Stimulated activated naive CD4-positive, alpha-beta T cell (primary cell): ENCODE data around the gene EVPL.
"Not testable (repeated sequence)": the region's sequence is repeated elsewhere in the genome, so short reads cannot be mapped to it uniquely, and the experiment has no call there.

Experiments used
- DNase-seq, 6 experiments: peaks; one replicate each; lab custom pipeline; 2025; lab: John Stamatoyannopoulos, UW

EVPL gene

DNA sequence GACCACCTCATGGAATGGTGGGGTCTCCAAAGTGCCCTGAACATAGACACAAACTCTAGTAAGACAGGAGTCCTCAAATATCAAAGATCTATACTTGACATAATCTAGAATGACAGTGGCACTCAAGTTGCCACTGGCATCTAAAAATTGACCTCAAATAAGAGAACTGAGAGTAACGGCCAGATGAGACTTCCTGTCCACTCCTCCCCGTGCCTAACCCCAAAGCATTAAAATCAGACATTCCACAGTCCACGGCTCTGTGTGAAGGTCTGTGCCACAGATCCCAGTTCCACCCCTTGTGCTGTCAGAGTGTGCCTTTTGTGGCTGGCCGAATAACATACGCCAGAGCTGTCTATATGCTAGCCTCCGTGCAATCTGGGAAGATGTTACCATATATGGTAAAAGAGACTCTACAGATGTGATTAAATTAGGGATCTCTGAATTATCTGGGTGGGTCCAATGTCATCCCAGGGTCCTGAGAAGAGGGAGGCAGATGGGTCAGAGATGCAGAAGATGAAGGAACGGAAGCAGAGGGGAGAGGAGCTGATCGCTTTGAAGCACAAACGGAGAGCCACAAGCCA is 21.0 kb upstream of the EVPL start:
- DNase-seq, result no peak

DNA sequence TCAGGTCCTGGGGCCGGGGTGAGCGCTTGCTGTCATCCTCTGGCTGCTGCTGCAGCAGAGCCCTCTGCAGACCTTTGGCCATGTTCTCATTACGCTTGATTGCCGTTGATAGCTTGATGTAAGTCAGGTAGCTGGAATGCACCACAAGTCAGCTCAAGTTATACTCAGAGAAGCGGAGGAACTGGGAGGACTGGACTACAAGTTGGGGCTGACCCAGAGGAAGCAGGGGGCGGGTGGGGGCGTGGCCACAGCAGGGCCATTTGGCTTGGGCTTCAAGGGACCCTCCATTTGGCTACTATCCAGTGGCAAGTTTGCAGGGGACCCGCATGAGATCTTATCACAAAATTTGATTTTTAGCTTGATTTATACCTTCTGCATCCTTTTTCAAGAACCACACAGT is 19.0 kb upstream of the EVPL start:
- no peak for DNase-seq

DNA sequence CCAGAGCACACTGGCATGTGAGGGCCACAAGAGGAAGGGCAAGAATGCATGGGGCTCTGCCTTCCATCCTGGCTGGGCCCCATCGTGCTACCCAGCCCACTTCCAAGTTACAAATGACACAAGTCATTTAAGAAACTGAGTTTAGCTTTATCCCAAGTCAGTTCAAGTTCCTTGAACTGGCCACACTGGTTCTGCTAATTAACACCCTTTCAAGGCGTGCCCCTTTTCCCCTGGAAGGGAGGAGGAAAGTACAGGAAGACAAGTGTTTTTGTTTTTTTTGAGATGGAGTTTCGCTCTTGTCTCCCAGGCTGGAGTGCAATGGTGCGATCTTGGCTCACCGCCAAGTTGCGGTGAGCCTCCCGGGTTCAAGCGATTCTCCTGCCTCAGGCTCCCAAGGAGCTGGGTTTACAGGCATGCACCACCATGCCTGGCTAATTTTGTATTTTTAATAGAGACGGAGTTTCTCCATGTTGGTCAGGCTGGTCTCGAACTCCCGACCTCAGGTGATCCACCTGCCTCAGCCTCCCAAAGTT is 17.4 kb upstream of the EVPL start:
- not testable (repeated sequence) for DNase-seq

DNA sequence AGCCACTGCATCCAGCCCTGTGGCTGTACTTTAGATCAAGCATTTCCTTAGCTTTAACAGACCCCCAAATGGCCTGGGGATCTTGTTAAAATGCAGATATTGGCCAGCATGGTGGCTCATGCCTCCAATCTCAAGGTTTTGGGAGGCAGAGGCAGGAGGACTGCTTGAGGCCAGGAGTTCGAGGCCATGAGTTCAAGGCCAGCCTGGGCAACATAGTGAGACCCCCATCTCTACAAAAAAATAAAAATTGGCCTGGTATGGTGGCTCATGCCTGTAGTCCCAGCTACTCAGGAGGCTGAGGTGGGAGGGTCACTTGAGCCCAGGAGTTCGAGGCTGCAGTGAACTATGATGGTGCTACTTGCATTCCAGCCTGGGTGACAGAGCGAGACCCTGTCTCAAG is 15.8 kb upstream of the EVPL start:
- not testable (repeated sequence) for DNase-seq

DNA sequence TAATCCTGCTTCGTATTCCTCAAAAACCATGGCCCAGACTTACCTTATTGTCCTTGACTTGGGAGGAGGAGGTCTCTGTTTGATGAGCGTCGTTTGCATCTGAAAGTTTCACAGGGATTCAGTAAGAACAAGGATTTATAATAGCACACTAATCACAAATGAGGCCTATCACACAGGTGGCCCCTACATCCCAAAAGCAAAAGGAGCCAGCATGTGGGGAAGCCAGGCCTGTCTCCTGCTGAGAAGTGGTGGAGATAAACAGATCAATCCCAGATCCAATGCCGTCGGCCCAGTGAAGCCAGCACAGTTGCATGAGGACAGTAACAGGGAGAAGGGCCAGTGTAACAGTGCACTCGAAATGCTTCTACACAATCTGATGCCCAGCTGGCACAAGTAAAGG is 13.3 kb upstream of the EVPL start:
- no peak for DNase-seq

DNA sequence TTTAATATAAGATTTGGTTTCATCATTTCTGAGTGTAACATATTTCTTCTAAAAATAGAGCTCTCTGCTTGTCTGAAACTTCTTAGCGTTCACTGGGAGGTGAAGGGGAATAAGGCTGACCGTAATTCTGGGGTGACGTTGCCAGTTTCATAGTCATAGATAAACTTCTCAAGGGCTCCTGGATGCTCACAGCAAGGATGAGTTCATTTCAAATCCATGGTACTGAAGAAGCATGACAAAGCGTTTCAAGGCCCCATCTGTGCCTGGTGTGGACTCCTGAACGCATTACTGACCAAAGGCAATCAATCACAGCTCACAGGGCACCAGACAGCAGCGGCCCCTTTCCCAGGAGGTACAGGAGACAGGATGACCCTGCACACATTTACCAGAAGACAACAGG is 12.0 kb upstream of the EVPL start:
- no peak for DNase-seq

DNA sequence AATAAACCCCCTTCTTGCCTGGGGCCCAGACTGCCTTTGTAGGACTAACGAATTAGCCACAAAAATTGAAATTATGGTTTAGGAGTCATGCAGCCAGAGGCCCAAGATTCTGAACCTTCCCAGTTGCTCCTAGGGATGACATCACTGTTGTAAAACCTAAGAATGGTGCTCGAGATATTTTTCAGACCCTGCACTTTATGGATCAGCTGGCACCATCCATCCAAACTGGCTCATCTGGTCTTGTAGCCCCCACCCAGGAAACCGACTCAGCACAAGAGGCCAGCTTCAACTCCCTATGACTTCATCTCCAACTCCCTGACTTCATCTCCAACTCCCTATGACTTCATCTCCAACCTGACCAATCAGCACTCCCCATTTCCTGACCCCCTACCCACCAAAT is 10.9 kb upstream of the EVPL start:
- no peak for DNase-seq

DNA sequence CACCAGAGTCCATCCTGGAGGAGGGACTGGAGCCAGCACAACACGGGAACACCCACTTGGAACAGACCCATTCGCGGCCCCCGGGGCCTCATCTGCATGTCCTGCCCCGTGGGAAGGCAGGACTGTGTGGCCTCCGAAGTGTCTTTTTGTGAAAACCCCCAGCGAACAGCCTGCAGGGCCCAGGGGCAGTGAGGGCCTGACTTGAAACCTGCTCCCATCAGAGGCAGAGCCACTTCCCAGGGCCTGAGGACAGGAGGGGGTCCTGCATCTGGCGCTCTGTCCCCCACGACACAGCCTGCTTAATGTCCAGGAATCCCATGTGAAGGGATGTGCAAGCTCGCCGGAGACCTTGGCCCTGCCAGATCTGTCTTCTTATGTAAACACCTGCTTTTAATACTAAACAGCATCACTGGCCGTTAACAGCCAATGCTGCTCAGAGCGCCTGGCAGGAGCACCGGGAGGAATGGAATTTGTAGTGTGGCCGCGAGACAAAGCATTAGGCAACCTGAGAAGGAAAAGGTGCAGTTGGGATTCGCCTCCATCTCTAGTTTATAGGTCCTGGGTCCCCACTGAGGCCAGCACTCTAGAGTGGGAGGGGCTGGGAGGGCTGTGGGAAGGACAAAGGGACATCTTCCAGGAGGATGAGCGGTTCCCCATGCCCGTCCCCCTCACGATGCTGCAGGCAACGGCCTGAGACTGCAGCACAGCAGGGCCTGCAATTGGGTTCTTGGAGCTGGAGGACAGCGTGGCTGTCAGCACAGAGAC is 9.6 kb upstream of the EVPL start:
- DNase-seq, result no peak

DNA sequence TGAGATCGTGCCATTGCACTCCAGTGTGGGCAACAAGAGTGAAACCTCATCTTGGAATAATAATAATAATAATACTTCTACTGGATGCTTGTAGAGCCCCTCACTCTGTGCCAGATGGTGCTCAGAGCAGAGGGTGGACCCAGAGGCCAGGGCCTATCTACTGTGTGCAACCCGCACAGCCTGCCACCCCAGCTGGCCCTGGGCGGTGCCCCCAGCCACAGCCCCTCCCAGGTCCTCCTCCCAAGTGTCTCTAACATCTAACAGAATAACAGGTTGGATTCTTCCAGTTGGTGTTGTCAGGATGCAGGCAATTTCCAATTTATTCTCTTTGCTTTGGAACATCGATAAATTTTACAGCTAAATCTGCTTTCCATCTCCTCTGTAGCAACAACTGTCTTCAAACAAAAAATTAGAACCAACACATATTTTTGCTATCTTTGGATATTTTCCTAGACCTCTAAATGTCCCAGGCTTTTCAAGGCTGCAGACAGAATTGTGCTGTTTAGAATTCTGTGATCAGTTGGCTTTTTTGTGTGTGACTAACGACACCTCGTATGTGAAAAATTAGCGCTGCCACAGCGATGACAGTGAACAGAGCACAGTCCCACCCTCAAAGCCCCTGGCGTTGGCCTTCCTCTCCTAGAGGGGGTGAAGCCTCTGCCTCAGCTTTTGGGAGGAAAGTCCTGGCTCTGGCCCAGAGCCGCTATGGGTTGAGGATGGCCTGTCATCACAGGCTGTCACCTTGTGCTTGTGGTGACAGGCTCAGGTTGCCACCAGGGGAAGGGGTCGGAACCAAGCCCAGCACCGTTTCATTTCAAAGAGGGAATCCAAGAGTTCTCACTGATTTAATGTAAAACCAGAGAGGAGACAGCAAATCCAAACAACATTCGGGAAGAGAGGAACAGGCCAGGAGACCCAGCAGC is 7.6 kb upstream of the EVPL start:
- no peak for DNase-seq

DNA sequence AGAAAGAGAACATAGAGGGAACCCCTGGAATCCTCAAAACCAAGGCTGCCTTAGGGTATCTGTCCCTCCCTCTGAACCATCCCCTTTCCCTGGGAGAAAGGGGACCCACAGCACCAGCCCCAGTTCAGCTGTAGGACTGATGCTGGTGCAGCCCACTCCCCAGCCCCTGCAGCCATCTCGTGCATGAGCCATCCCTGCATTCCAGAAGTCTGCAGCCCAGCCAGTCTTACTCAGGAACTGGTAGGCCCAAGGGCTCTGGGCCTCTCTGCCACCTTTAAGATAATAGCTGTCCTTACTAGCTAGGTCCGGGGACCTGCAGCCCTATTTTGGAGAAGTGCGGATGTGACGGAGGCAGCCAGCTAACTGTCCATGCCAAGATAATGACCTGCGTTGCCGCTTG is 6.0 kb upstream of the EVPL start:
- DNase-seq, result no peak

DNA sequence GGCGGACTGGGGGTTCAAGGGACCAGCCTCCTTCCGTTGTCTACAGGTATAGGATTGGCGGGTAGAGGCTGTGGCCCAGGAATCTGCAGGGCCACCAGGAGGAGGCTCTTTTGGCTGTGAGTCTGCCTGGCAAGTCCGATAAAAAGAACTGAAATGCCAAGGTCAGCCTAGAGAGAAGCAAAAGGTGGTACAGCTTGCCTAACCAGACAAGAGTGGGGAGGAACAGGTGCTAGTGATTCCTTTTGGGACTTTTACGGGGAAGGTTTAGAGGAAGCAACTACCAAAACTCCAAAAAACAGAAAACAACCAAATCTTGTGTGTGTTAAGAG is 5.6 kb upstream of the EVPL start:
- DNase-seq, result no peak

DNA sequence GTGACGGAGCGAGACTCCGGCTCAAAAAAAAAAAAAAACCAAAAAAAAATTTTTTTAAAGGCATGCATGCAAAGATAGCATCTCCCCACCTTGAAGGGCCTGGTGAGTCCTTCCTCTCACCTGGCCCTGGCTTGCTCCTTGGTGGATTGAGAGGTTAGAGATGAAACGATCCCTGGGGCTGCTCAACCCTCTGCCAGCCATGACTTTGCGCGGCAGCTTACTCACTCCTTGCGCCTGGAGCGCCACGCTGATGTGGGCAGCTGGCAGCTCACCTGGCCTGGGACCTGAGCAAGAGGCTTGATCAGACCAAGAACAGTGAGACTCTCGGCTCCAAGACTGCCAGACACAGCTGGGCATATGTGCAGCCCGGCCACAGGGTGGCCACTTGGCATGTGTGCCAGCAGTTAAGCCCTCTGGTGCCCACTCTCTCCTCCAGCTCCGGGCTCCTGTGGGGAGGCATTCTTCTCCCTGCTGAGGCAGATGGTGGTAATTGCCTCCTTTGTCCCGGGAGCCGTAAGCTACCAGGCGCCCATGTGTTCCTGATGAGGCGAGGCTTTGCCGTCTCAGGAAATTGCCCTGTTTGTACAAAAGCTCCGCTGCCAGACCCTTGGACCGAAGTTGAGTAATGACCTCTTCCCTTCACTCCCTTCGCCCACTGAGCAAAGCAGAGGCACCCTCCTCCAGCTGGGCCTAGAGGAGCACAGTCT is 5.1 kb upstream of the EVPL start:
- no peak for DNase-seq

DNA sequence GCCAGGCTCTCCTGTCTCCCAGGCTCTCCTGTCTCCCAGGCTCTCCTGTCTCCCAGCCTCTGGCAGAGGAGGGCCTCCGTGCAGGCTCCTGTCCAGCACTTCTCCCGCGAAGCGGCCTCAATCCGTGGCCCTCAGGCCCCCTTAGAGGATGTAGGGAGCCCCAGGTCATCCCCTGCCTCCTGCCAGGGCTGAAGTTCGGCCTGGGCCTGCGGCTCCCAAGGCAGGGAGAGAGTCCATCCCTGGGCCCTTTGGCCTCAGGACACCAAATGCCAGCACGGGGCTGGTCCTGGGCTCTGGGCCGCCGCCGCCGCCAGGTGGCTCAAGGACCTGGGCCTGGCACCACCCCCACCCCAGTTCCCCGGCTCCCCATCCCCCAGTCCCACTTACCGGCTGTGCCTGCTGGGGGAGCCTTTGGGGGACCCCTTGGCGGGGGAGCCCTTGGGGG is 370 bp downstream of the EVPL start:
- DNase-seq, result no peak

DNA sequence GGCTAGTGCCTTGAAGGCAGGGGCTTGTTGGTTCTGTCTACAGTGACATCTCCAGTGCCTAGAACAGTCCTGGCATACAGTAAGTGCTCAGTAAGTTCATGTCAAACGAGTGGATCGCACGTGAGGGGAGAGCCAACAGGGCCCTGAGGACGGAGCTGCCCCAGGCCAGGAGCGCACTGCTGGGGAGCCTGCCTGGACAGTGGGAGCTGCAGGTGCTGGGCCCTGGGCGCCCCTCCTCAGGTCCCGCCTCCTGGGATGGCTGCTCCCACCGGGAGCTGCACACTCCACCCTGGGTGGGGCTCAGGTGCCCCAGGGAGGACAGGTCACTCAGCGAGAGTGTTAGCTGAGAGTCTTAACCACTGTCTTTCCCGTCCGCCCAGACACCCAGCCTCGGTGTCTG is 1.8 kb downstream of the EVPL start:
- DNase-seq, result no peak

DNA sequence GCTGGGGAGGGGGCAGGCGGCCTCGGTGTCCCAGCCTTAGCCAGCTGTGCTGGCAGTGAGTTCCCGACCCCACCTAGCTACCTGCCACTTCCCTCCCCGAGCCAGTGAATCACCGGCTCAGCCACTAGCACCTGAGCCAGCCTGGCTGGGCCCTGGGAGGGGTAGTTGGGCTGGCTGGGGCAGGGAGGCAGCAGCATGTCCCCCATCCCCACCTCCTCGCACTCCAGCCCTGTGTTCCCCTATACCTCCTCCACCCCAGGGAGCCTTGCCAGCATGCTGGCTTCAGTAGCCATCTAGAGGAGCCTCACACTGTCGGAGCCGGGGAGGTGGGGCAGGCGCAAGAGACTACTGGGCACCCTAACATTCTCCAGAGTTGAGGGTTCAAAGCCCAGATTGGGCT is 2.8 kb downstream of the EVPL start:
- no peak for DNase-seq

DNA sequence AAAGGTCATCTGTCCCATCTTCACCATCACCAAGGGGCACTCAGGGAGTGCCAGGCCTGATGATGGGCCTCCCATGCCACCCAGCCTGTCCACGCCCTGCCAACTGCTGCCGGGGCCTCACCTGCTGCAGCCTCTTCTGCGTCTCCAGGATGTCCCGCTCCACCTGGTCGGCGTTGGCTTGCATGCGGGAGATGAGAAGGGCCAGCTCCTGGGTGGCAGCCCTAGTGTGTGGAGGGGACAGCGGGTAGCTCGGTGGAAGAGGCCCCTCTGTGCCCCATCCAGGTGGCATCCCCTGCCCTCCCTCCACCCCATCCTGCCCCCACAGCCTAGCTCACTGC is 3.2 kb downstream of the EVPL start:
- no peak for DNase-seq

DNA sequence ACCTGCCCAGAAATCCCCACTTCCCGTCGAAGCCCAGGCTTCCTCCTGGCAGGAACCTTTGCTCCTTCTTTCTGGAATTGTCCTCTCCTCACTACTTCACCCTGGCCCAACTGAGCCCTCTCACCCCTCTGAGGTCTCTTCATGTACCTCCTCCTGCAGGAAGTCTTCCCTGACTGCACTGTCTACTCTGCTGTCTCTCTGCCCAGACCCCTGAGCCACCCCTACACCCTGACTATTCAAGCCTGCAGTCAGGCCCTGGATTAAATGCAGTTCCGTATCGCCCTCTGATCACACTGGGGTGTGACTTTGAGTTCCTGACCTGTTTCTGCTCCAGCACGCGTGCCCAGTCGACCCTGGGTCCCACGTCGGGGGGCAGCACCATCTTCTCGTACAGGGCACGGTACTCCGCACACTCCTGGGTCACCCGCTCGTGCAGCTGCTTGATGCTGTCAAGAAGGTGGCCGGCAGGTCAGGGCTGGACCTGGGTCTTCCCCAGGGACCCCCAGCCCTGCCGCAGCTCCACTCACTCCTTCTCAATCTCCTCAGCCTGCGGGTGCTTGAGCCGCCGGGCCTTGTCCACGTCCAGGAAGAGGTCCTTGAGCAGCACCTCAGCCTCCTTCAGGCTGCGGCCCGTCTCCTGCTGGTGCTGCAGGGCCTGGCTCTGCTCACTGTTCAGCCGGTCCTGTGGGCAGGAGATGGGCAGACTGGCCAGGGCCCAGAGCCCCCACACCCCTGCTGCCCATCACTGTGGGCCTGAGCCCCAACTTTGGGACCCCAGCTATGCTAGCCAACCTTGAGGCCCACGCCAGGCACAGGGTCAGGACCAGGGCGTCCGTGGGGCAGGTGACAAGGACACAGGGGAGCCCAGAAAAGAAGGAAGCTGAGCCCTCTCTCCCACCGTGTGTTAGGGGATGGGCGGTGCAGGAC is 3.9 kb downstream of the EVPL start:
- no peak for DNase-seq

DNA sequence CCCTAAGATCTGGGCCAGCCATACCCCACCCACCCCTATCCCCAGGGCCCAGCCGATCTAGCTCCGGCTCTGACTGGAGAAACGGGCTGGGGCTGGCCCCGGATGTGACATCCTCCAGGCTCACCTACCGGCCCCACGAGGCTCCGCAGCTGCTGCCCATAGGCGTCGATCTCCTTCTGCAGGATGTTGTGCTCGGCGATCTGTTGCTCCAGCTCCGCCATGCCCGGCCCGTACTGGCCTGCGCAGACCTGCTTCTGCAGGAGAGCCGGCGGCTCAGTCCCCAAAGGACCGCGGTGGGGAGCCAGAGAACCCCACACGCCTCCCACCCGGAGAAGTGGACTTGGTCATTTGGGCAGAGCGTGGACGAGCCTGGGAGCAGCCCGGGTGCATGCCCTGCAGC is 4.8 kb downstream of the EVPL start:
- DNase-seq, result no peak

DNA sequence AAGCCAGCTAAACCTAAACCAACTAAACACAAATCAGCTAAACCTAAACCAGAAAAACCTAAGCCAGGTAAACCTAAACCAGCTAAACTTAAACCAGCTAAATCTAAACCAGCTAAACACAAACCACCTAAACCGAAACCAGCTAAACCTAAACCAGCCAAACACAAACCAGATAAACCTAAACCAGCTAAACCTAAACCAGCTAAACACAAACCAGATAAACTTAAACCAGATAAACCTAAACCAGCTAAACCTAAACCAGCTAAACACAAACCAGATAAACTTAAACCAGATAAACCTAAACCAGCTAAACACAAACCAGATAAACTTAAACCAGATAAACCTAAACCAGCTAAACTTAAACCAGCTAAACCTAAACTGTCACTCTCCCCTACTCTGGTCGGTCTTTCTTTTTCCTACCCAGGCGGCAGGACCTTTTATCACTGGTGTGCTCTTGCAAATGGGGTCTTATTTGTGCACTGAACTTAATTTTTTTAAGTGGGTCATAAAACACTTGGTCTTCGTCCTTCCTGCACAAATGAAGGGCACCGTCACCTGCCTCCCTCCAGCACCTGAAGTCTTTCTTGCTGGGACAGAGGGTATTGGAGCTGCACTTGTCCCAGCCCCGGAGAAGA is 7.2 kb downstream of the EVPL start:
- DNase-seq, result no peak

DNA sequence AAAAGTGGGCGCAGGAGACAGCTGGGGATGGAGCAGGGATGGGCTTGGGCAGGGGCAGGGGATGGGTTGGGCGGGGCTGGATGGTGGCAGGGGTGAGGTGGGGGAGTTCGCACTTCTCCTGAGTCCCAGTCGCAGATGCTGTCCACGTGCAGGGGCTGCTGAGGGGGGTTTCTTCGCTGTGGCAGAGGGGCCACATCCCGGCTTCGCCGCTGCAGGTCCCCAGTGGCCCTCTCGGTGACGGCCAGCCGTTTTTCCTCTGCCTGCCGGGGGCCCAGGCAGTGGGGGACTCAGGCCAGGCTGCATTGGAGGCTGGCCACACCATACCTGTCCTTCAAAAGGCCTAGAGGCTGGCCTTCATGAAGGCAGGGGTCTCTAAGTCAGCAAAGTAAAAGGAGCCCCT is 8.3 kb downstream of the EVPL start:
- no peak for DNase-seq

DNA sequence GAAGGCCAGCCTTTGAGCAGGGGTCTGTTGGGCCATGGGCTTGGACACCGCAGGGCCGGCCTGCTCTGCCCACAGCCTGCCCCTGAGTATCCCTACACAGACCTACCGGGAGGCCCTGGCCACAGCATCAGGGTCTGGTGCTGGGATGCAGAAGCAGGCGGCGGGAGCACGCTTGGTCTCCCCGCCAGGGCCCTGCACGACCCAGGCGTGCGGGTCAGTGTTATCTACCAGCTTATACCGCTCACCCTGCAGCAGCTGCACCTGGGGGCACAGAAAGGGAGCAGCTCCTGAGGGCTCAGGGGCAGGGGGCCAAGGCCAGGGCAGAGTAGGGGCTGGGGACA is 8.8 kb downstream of the EVPL start:
- no peak for DNase-seq
